IMR-90 (cell line): ENCODE results near the gene TOP2A.

ENCODE experiments used
- CTCF ChIP-seq: conservative IDR thresholded peaks from 2 replicates; pipeline ENCODE4 v1.5.1; 2012; ENCODE audit warnings: mild to moderate bottlenecking, low read depth, low read length, improper control_type of control experiment
- MAZ ChIP-seq: IDR thresholded peaks from 2 replicates; pipeline ENCODE4 v1.6.1; 2012; ENCODE audit warnings: low read depth, mild to moderate bottlenecking, low read length, improper control_type of control experiment, moderate library complexity, borderline replicate concordance
- MXI1 ChIP-seq: IDR thresholded peaks from 2 replicates; pipeline ENCODE4 v1.6.1; 2012; ENCODE audit warnings: low read depth, mild to moderate bottlenecking, low read length, moderate library complexity, borderline replicate concordance
- POLR2A ChIP-seq: IDR thresholded peaks from 2 replicates; pipeline ENCODE4 v1.6.1; 2012; ENCODE audit warnings: mild to moderate bottlenecking, low read depth, low read length
- RAD21 ChIP-seq: IDR thresholded peaks from 2 replicates; pipeline ENCODE4 v1.6.1; 2012; ENCODE audit warnings: low read length, improper control_type of control experiment
- USF2 ChIP-seq: fragments of 150-350 bp; IDR thresholded peaks from 2 replicates; pipeline ENCODE4 v1.6.1; 2017; ENCODE audit warnings: mild to moderate bottlenecking, antibody characterized with exemption, low read length, low read depth

- peak; percentile 68; the same call in 1 of the 2 replicates for TF ChIP-seq POLR2A
- TF ChIP-seq CTCF: no peak
- no peak for TF ChIP-seq MAZ
- no peak for TF ChIP-seq USF2
- no peak for TF ChIP-seq MXI1
- TF ChIP-seq RAD21: no peak
These were observed 75.0 kb downstream of the TOP2A start for GRCh38 chr17:40342504-40343218.
